ENCODE results near the gene OR8K5.
"Not testable (repeated sequence)": the region's sequence is repeated elsewhere in the genome, so short reads cannot be mapped to it uniquely, and the experiment has no call there.

Gene OR8K5, protein sequence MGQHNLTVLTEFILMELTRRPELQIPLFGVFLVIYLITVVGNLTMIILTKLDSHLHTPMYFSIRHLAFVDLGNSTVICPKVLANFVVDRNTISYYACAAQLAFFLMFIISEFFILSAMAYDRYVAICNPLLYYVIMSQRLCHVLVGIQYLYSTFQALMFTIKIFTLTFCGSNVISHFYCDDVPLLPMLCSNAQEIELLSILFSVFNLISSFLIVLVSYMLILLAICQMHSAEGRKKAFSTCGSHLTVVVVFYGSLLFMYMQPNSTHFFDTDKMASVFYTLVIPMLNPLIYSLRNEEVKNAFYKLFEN

DNA sequence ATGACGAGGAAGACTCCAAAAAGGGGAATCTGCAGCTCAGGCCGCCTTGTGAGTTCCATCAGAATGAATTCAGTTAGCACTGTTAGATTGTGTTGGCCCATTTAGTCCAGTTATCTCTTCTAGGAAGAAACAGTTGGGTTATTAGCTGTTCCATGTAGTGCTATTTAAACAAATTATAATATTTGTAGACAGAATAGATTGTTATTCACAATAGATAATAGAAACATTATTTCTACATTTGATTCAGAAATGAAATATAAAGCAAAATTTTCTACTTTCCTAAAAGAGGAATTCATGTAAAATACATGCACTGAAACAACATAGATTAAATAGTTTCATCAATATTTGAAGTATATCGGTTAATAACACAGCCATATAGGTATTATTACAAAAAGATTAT lies at the start of gene OR8K5:
Gene OR8K5, minus strand, starts transcription at position 101 of the 400 bp plus-strand sequence. Its CDS starts 0 bp downstream, at position 101.
- intact Hi-C loops (cut with DNase I) = no loop called here

DNA sequence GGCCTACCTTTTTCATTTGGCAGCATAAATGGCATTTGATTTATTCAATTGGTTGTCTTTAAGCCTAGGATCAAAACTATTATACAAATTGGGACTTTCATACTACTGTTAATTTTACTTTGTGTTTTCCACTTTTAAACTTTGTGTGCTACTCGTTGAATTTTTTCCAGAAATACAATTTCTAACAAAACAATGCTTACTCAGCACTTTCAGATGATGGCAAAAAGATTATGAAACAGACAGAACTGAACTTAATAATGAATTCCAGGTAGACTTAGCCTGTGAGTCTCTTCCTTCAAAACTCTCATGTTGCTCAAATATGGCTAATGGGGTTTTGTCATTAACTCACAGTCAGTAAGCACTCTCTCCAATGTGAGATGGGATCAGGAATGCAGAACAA lies 47.7 kb upstream of the OR8K5 start:
- intact Hi-C loops (cut with DNase I) = no loop called here

More for the DNA sequence above, at the start of gene OR8K5:
- DNase-seq = no peak

DNA sequence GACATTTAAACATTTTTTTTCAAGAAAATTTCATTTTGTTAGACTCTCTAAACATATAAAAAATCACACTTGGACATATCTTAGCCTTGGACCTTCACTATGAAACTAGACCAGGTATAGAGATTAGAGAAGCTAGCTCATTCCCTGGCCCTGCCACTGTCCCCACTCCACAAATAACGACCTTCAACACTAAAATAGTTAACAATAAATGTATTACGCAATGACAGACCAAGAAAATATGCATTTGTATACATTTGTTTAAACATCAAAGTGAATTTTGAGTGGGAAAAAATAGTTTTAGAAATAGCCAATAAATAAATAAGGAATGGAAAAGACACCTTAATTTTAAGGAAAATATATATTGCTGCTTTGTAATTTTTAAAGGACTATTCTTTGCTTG lies 37.2 kb upstream of the OR8K5 start:
- intact Hi-C loops (cut with DNase I) = no loop called here
- DNase-seq = no peak

More for the DNA sequence above, 47.7 kb upstream of the OR8K5 start:
- DNase-seq = no peak

DNA sequence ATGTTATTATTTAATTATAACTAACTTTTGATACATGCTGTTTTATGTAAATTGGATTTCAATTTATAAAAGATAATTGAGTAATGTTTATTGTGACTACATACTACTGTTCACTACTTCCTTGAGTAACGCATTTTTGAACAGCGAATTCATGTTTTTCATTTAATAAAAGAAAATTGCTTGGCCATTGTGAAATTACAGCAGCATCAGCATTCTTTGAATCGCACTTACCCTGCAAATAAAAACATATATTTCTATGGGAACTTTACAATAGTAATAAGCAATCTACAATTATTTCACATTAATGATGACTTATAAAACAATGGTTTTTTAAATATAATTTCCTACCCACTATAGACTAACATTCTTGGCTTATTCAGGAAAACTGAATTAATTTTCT lies 36.6 kb upstream of the OR8K5 start:
- DNase-seq = no peak
- intact Hi-C loops (cut with DNase I) = no loop called here

DNA sequence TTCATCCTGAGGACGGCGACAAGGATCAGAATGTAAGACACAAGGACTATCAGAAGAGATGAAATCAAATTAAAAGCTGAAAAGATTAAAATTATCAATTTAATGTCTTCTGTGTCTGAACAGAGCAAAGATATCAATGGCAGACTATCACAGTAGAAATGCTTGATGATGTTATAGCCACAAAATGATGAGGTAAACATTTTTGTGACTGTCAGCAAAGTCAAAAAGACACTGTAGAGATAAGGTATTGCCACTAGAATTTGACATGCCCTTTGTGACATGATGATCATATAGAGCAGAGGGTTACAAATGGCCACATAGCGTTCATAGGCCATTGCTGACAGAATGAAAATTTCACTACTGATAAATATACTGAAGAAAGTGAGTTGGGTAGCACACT lies 28.5 kb upstream of the OR8K5 start:
- intact Hi-C loops (cut with DNase I) = no loop called here
- no peak for DNase-seq

DNA sequence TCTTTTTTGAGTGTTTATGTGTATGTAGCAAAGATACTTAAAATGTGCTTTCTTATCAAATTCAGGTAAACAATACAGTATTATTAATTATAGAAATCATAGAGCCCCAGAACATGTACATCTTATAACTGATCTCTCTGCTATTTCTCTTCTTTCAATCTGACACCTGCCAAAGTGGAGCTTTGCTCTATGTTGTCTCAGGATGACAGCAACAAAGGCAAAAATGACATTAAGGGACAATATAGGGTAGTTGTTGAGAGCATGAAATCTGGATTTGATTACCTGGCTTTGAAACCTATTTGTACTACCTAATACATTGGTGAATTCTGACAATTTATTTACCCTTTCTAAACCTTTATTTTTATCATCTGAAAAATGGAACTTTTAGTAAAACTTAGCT lies 23.3 kb upstream of the OR8K5 start:
- intact Hi-C loops (cut with DNase I) = no loop called here
- no peak for DNase-seq

DNA sequence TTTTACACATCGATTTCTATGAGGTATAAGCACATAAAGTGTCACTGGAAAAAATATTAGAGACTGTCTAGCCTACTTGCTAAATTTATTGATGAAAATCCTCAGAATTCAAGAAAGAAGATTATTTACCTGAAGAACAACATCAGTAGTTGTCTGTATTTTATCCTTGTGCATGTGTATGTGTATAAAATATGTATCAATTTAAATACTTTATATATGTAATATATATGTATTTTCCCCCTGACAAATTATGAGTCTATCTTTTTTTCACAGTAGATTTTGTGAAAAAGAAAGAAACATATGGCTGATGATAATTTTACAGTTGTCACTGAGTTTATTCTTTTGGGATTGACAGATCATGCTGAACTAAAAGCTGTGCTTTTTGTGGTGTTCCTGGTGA lies 16.2 kb upstream of the OR8K5 start, which contains the start of gene OR5J2:
Gene OR5J2, plus strand, starts transcription at position 301 of the 400 bp plus-strand sequence. Its CDS starts 0 bp downstream, at position 301.
- intact Hi-C loops (cut with DNase I) = no loop called here
- DNase-seq = no peak

DNA sequence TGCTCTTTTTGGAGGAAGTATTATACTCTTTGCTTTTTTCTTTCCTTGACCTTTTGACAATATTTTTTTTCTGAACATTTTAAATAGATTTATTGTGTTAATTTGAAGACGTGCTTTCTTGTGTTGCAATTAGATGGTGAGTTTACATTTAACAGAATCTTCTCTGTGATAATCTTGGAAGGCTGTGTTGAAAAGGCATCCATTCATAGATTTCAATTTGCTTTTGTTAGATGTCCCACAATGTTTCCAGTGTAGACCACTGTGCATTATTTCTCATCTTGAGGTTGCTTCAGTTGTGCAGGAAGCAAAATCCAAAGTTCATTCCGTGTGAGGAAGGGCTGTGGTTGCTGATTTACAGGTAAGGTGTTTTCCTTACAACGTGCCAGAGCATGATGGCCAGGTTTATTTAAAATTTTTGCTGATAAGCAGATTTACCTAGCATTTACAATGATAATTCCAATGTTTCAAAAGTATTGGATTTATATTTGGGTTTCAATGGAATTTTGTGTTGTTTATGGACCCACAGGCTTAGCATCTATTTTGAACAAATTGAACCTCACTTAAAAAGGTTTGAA lies 12.2 kb upstream of the OR8K5 start:
- intact Hi-C loops (cut with DNase I) = no loop called here
- no peak for DNase-seq

DNA sequence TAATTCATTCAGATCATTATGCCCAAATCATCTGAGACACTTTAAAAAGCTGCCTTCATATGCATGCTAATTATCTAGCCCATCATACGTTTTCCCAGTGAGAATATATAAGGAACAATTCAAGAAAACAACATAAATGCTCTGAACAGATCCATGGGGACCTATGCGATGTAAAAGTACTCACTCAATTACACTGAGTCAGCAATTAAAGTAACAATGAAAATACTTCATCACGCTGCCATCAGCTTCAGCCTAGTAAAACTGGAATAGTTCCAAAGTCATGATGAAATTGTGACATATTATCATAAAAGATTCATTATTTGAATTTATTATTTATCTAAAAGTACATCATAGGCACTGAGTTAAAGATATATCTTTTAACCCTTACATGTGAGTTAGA lies 3.7 kb upstream of the OR8K5 start:
- intact Hi-C loops (cut with DNase I) = no loop called here

DNA sequence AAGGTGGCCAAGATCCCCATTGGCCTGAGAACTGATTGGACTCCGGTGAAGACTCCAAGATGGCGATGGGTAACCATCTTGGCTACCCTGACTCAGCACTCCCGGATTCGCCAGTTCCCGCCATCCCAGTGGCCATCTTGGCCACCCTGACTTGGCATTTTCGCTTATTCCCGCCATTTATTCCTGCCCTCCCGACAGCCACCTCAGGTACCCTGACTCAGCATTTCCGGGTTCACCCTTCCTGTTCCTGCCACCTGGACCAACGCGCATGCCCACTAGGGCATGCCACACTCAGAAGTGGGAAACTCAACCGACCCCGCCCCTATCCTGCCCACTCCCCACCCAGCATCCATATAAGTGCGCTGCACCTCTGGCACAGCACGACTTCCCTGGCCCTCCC lies 7.8 kb downstream of the OR8K5 start:
- intact Hi-C loops (cut with DNase I) = no loop called here
- DNase-seq = peak in 1 of 10 donors; percentile 67

More for the DNA sequence above, 3.7 kb upstream of the OR8K5 start:
- DNase-seq = no peak

DNA sequence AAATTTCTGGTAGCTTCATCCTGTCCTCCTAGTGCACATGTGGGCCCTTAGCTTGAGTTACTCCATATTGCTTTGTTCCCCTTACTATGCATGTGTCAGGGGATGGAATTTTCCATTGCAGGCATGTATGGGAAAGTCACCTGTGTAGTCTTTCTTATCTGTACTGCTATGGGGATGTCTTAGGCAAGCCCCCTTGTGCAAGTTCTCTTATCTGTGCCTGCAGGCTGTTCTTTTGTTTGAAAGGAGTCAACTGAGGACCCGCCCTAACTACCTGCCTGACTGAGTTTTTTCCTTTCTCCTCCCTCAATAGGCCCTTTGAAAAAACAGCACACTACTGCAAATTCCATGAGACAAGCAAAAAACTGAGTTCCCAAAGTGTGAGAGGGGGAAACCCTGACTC lies 8.7 kb downstream of the OR8K5 start:
- DNase-seq = no peak
- intact Hi-C loops (cut with DNase I) = no loop called here

DNA sequence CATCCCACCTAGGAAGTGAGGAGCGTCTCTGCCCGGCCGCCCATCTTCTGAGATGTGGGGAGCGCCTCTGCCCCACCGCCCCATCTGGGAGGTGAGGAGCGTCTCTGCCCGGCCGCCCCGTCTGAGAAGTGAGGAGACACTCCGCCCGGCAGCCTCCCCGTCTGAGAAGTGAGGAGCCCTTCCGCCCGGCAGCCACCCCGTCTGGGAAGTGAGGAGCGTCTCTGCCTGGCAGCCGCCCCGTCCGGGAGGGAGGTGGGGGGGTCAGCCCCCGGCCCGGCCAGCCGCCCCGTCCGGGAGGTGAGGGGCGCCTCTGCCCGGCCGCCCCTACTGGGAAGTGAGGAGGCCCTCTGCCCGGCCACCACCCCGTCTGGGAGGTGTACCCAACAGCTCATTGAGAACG lies 16.4 kb downstream of the OR8K5 start:
- peak in 1 of 10 donors; percentile 65 for DNase-seq
- intact Hi-C loops (cut with DNase I) = not testable (repeated sequence)

DNA sequence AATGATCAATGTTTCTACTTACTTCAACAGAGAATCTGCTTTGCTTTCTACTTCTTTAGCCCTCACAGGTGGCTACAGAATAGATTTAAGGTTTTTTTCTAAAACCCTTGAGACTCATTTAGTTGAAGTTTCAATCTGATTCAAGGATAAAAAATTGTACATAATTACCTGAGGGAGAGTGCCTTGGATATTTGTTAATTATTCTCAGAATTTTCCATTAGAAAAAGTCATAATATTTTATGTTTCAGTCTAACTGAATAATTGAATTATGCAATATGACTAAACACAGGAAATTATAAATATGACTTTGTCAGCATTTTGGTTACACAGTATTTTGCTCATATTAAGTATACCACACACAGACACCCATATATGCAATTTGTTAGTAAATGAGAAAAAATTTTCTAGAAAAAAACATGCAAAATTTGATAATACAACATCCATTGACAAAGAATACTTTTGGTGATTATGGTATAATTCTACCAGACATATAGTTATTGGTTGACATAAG lies 19.9 kb downstream of the OR8K5 start, which contains the start of gene OR8J3:
Gene OR8J3, minus strand, starts transcription at position 51 of the 511 bp plus-strand sequence. CDS start 2,483 bp downstream, outside the sequence.
- intact Hi-C loops (cut with DNase I) = no loop called here
- DNase-seq = no peak

DNA sequence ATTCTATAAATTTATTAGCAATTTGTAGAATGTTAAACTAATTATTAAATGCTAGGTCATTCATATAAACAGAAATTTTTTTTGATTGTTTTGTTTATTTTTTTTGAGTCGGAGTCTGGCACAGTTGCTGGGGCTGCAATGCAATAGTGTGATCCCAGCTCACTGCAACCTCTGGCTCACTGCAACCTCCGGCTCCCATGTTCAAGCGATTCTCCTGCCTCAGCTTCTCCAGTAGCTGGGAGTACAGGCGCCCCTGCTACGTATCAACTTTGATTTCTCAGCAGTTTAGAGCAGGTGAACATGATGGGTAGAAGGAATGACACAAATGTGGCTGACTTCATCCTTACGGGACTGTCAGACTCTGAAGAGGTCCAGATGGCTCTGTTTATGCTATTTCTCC lies 38.0 kb downstream of the OR8K5 start, which contains the start of gene OR8H3:
Gene OR8H3, plus strand, starts transcription at position 301 of the 400 bp plus-strand sequence. Its CDS starts 0 bp downstream, at position 301.
- intact Hi-C loops (cut with DNase I) = no loop called here
- DNase-seq = peak in 1 of 10 donors; percentile 38
